Measurements from ENCODE around the gene STRBP.
"Not testable (repeated sequence)": the region's sequence is repeated elsewhere in the genome, so short reads cannot be mapped to it uniquely, and the experiment has no call there.

Gene STRBP

DNA sequence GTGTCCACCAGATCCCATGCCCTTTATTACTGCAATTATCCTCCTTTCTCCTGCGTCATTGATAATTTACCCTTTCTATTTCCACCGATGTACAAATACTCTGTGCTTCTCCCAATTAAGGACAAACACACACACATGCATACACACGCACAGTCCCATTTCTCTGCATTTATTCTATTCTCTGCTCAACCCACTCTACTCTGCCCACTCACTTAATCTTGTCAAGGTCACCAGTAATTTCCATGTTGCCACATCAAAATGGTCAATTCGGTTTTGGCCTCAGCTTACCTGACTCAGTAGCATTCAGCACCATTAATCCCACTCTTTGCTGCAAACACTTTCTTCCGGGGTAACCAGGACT lies 14.6 kb upstream of the STRBP start:
- DNase-seq (ENCODE audit: low read depth, low spot score): no peak

DNA sequence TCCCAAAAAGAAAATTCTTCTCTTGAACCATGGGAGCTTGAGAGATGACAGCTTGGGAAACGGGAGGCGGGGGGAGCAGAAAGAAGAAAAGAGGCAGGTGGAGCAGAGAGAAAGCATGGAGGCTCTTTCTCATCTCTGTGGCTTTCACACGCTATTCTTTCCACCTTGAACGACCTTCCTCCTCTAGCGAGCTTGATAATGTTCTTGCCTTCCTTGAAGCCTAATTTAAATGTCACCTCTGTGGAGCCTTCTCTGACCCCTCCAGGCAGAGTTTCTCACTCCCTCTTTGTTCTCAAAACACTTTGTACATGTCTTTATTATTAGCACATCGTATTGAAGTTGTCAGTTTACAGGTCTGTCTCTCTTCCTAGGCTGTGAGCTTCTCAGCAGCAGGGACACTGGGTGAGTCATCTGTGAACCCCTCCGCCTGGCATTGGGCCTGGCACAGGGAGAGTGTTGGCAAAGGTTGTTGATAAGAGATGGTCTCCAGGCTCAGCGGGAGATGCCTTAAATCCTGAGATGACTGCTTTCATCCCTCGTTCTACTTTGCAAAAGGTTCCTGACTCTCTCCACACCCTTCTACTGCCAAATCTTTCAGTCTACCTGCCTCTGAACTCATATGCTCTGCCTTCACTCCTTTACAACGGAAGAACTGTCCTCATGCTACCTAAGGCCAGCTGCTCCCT lies 14.1 kb upstream of the STRBP start:
- peak; percentile 69 for DNase-seq (ENCODE audit: low read depth, low spot score)

DNA sequence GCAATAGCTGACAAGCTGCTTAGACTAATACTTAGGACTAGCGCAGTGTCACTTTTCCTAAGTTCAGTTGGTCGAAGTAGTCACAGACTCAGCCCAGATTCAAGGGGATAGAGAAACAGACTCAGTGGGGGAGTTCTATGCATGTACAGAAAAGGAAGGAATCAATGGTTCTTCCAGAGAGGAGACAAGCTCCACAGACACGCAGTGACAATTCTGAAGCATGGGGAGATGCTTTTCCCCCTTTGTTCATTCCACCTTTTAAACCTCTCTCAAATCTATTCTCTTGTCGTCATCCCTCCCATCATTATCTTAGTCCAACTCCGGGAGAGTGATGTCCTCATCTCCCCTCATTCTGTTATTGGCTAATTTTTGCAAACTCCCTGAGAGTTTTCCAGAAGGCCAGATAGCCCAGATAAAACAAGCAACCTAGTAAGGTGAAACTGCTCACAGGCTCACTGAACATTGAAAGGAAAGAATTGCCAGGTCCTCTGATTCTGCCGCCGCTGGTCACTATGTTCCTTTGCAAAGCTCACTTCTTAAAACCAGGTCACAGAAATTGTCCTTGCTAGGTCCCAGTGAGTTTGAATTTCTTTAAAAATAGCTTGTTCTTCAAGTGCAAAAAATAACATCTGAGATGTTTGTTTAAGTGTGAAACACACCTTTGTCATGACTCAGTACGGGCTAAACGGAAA lies 13.4 kb upstream of the STRBP start:
- DNase-seq (ENCODE audit: low read depth, low spot score): no peak

DNA sequence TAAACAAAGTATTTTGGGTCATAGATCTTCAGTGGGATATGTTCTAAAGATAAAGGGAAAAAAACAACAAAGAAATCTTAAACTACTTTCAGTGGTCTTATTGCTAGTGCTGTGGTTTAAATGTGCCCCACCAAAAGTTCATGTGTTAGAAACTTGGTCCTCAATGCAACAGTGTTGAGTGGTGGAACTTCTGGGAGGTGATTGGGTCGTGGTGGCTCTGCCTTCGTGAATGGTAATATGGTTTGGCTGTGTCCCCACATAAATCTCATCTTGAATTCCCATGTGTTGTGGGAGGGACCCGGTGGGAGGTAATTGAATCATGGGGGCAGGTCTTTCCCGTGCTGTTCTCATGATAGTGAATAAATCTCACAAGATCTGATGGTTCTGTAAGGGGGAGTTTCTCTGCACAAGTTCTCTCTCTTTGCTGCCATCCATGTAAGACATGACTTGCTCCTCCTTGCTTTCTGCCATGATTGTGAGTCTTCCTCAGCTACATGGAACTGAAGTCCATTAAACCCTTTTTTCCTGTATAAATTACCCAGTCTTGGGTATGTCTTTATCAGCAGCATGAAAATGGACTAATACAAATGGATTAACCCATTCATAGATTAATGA lies 10.6 kb upstream of the STRBP start:
- DNase-seq (ENCODE audit: low read depth, low spot score): not testable (repeated sequence)

DNA sequence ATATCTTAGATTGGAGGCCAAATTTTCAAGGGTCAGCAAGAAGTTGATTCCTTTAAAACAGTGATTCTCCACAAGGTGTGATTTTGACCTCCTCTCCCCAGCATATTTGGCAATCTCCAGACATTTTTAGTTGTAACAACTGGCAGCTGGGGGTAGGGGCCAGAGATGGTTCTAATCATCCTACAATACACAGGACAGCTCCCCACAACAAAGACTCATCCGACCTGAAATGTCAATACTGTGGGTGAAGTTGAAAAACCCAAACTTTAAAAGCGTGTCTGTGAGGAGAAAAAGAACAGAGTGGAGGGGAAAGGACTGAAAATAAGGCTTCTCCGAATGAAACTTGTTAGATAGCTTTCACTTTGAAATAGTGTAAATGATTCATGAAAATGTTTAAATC lies 10.0 kb upstream of the STRBP start:
- no peak for DNase-seq (ENCODE audit: low read depth, low spot score)

DNA sequence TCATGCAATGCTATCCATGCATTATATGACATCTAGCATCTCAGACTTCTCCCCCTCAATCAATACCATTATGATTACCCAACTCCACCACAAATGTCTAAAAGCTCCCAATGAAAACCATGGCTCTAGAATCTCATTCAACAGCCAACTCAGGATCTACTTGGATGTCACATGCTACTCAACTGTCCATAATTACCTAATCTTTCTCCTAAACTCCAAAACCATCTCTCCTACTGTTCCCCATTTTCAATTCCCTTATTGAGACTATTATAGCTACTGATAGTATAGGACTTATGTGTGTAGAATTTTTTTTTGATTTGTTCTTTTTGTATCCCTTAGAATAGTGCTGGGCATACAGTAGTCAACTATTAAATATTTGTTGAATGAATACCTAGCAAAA lies 8.2 kb upstream of the STRBP start:
- no peak for DNase-seq (ENCODE audit: low read depth, low spot score)

DNA sequence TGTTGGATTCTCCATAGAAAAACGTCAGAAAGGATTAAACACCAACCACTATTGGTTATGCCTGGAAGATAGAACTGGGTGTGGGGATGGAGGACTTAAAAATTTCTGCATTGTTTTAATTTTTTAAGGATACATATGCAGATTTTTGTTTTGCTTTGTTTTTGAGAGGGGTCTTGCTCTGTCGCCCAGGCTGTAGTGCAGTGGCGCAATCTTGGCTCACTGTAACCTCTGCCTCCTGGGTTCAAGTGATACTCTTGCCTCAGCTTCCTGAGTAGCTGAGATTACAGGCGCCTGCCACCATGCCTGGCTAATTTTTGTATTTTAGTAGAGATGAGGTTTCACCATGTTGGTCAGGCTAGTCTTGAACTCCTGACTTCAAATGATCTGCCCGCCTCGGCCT lies 2.7 kb upstream of the STRBP start:
- not testable (repeated sequence) for DNase-seq (ENCODE audit: low read depth, low spot score)

DNA sequence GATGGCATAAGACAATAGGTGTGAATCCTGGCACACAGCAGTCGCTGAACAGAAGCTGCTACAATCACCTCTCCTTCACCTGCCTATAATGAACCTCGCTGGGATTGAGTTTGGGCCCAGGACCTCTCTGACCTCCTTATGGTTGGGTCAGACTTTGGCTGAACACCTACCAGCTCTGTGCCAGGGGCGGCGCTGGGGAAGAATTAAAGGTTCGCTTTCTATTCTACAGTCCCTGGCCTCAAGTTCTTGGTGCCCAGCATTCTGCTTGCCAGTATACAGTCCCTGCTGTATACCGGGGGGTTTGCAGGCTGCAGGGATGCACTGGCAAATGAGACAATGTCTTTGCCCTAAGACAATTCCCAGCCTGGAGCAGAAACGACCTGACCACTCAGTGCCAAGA lies 895 bp upstream of the STRBP start:
- DNase-seq (ENCODE audit: low read depth, low spot score): no peak

DNA sequence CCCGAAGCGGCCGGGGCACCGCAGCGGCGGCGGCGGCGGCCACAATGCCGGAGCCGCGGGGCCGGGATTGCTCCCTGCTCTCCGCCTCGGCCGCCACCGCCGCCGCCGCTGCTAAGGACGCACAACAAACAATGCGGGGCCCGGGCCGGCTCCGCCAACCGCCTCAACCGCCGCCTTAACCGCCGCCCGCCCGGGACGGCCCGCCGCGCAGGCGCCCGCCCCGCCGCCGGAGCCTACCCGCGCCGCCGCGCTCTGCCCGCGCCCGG lies 254 bp downstream of the STRBP start:
- no peak for DNase-seq (ENCODE audit: low read depth, low spot score)

DNA sequence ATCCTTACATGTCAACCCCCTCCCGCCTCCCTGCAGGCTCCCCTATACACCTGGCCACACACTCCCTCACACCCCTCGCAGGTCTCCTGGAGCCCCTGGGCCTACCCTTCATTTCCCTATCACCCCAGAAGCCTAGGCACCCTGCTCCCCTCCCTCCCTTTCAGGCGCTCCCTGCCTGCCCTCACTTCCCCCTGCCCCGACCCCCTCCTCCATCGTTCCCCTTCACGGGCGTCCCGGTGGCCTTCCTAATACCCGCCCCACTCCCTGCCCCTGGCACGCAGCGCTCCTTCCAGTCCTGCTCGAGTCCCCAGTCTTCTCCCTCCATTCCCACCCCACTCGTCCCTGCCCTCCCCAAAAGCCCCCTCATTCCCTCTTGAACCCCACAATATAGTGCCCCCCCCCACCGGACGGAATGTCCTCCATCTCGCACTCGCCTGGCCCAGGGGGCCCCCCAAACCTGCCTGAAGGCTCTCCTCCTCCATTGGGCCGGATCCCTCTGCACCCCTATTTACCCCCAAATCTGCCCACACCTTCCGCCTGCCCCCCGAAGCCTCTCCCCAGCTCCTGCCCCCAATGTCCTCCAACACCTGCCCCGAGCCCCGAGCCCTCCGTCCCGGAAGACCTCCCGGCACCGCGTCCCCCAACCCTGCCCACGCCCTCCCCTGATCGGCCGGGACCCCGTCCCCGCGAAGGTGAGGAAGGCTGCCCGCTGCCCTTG lies 746 bp downstream of the STRBP start:
- DNase-seq (ENCODE audit: low read depth, low spot score): peak; percentile 12

DNA sequence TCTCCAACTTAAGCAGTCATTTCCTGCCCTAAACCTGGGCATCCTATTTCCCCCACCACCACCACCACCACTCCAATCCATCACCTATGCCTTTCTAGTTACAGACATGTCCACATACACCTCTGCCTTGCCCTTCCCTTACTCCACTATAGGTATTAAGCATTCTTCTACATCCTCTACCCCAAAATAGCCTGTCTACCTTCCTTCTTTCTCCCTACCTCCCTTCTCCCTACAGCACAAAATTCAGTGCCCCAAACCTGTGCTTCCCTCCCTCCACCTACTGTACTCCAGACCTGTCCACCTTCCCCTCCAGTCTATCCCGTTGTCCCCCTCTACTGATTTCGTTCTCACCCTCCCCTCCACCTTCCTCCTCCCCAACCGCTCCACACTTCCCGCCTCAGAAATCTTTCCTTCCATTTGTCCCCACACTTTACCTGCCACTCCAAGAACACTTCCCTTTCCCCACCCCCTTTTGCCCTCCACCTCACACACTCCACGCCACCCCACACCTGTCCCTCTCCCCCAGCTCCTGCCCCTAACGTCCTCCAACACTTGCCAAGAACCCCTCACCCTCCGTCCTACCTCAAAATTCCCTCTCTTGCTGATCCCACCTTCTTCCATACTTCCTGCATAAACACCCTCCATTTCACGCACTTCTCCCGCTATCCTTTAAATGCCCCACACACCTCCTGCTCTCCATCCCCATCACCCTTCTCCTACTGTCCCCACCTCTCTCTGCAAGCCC lies 1.6 kb downstream of the STRBP start:
- DNase-seq (ENCODE audit: low read depth, low spot score): no peak

DNA sequence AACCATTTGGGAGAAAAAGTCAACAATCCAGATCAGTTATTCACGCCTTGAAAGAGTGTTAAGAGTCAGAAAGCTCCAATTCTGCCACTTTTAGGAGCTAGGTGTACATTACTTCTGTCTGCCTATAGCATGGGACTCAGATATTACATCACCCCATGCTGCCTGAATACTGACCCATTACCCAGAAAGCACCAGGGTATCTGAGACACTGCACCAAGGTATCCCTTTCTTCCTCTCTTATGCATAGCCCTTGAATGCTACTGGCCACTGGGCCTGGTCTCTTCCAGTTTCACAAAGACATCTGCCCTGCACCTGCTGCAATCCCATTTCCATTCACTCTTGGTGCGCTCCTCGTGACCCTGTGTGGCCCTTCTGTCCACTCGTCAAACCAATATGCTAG lies 2.6 kb downstream of the STRBP start:
- DNase-seq (ENCODE audit: low read depth, low spot score): no peak

DNA sequence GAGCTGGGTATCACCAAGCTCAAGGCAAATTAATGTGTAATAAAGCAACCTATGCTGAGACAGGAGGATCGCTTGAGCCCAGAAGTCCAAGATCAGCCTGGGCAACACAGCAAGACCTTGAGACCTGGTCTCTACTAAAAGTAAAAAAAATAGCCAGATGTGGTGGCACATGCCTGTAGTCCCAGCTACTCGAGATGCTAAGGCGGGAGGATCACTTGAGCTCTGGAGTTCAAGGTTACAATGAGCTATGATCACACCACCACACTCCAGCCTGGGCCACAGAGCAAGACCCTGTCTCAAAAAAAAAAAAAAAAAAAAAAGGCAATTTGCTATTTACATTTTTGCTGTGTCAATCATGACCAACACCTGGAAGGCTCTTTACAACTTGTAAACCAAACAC lies 5.2 kb downstream of the STRBP start:
- no peak for DNase-seq (ENCODE audit: low read depth, low spot score)

DNA sequence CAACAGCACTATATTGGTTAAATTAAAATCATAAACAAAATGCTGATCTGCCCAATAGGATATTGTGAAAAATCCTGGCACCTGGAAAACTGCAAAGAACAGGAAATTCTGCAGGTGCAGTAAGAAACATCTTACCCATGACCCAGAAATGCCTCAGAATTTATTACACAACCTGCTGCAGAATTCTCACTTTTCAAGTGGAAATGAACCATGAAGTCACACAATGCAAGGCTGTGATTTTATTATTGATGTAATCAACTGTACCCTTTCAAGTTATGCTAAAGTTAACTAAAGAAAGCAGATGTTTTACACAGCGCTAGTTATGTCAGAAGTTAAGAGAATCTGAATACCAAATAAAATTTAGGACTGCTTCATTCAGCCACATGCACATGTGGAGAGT lies 6.0 kb downstream of the STRBP start:
- no peak for DNase-seq (ENCODE audit: low read depth, low spot score)

DNA sequence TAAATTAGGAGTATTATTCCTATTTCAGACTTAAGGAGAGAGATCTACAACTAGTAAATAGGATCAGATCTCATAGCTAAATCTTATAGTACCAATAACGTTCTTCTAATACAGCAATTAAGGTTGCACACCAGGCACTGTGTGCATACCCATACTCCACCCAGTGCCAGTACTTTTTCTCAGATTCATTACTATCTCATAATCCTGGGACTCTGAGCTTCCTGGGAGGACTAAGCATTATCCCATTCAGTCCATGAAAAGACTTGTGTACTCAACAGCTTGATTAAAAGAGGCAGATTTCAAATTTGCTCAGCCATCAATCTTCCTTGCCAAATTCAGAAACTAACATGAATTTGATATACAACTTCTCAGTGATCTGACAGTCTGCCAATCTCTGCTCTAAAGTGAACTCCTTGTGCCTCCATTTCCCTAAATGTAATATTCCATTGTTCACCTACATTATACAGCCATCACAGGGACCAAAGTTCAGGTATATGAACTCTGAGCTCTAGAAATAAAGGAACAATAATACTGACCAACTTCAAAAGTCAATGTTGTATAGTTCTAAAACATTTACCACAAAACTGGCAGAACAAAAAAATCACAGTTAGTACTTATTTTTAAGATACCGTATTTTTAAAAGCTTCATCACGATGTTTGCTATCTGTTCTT lies 7.2 kb downstream of the STRBP start:
- DNase-seq (ENCODE audit: low read depth, low spot score): no peak

DNA sequence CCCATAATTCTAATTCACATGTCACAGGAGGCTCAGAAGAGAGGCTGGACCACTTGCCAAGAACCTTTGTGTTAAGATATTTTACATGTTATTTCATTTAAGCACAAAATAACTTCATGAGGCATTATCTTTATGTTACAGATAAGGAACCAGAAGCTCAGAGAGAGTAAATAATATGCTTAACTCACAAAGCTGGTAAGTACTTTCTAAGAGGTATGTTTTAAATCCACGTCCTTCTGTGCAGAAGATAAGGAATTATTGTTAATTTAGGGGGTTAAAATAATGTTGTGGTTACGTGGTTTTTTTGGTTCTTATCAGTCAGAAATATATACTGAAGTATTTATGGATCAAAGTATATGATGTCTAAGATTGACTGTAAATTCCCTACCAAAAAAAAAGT lies 8.0 kb downstream of the STRBP start:
- no peak for DNase-seq (ENCODE audit: low read depth, low spot score)

DNA sequence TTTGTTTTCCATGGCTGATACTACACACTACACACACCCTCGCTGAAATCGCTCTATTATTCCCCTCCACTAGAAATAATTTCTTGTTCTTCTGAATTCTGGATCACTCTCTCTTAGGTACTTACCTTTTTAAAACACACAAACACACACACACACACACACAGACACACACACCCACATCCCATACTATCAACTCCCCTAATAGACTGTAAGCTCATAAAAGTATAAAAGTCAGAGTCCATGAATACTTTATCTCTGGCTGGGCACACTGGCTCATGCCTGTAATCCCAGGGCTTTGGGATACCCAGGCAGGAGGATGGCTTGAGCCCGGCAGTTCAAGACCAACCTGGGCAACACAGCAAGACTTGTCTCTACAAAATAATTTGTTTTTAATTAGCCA lies 11.1 kb downstream of the STRBP start:
- no peak for DNase-seq (ENCODE audit: low read depth, low spot score)

DNA sequence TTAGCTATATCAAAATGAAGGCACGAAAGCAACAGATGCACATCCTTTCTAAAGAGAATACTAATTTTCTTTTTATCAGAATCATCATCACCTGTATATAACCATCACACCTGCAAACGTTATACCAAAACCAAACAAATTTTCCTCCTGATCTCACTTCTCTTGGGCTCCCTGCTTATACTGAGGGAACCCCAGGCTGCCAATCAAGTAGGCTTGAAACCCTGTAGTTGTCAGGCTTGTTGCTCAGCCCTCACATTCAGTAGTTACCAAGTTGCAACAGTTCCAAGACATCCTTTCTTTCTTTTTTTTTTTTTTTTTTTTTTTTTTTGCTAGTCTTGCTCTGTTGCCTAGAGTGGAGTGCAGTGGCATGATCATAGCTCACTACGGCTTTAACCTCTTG lies 12.7 kb downstream of the STRBP start:
- no peak for DNase-seq (ENCODE audit: low read depth, low spot score)

DNA sequence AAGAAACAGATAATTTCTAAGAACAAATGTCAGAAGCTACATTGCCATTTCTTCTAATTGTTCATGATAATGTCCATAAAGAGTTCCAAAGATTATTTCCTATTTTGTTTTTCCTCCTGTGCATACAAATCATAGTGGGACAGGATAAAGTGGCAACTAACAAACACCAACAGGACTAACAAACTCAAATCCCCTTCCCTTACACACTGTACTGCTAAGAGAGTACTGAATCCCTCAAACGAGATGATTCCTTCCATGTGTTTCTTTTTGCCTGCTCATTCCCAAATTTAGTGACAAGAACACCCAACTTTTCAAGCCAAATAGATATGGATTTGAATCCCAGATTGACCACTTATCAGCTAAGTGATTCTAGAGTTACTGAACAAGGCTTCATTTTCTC lies 15.2 kb downstream of the STRBP start:
- no peak for DNase-seq (ENCODE audit: low read depth, low spot score)

DNA sequence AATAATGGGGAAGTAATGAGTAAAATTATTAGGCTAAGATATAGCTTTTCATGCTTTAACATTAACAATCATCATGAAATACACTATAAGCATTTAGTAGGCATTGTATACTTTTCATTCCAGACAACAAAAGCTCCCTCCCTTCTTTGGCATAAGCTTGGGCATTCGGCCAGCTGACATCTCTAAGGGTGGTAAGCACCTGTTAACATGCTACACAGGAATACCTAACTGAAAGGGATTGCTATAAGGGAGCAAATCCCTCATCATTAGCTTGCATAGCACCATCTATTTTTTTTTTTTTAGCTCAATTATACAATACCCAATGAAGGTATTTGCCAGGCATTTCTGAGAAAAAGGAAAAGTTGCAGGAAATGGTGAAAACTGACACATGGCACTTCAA lies 16.6 kb downstream of the STRBP start:
- no peak for DNase-seq (ENCODE audit: low read depth, low spot score)

DNA sequence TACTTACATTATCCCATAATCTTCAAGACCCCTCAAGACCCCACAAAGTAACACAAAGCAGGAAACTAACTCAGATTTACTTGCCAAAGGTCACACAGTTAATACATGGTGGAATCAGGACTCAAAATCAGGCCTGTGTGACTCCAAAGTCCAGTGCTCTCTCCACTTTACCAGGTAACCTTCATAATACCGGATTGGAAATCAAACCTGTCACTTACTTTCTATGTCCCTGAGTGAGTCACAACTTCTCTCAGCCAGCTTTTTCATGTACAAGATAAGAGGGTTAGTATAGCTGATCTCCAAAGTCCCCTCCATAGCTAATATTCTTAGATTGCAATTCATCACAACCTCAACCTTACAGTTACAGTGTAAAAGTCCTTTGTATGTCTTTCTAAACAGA lies 17.1 kb downstream of the STRBP start:
- DNase-seq (ENCODE audit: low read depth, low spot score): no peak

DNA sequence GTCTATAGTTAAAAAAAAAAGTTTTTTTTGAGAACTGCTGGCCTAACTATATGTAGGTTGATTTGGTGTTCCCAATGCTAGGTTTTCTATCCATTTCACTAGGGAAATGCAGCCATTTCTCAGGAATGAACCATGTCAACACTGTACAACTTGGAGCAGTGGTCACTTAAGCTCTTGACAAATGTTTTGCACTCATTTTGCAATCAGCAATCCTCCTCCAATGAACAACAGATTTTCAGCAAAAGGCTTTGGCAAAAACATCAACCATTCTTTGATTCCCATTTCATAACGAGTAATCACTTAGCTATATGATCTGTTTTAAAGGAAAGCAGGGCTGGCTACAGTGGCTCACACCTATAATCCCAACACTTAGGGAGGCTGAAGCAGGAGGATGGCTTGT lies 17.9 kb downstream of the STRBP start:
- DNase-seq (ENCODE audit: low read depth, low spot score): no peak

All from astrocyte of the hippocampus (primary cell).